NCI-H345 treated with DMSO at 0.1 percent for 48 hours (cell line): ENCODE measurements around the gene CGNL1.

Experiments used
- DNase-seq: peaks from one replicate; lab custom pipeline; 2025; ENCODE audit not compliant: unreplicated experiment; lab: John Stamatoyannopoulos, UW

The CGNL1 gene

DNA sequence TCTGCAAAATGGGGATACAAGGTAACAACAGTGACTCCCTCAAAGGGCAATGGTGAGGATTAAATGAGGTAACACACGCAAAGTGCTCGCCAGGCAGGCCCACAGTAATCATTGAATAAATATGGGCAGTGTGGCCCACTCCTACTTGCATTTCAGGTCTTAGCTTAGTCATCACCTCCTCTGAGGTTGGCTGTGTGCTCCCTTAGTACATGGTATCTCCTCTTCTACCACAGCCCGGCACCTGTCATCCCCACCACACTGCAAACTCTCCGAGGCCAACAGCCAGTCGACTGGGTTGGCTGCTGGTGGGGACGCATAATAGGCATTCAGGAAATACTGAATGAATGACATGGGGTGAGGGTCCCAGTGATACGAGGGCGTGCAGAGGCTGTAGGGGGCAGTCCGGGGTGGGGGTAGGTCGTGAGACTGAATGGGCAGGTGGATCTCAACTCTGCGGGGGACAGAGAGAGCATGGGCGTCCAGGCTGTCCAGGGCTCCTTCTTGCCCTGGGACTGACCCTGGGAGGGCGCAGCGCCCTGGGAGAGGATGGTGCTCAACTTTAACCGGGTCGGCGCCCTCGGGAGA, 215.0 kb downstream of the CGNL1 start:
- DNase-seq = no peak

DNA sequence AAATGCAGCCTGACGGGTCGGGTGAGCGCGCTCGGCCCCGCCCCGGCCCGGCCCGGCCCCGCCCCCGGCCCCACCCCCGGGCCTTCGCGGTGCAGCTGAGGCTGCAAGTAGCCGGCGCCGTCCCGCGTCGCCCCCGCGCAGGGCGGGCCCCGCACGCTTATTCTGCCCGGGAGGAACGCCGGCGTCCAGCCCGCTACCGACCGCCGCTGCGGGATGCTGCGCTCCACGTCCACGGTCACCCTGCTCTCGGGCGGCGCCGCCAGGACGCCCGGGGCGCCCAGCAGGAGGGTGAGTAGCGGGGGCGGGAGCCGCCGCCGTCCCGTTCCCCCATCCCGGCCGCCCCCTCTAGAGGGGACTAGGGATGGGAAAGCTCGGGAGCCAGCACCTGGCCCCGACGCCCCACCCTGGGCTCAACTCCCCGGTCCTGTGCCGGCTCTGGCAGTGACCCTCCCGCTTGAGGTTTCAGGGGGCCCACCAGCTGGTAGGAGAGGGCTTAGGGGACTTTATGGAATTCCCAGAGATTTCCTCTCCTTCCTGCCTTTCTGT, 215.6 kb downstream of the CGNL1 start, which contains the start of gene MYZAP:
Gene MYZAP, plus strand, starts transcription at position 83 of the 546 bp plus-strand sequence. Its CDS starts 131 bp downstream, at position 214.
- DNase-seq = no peak

DNA sequence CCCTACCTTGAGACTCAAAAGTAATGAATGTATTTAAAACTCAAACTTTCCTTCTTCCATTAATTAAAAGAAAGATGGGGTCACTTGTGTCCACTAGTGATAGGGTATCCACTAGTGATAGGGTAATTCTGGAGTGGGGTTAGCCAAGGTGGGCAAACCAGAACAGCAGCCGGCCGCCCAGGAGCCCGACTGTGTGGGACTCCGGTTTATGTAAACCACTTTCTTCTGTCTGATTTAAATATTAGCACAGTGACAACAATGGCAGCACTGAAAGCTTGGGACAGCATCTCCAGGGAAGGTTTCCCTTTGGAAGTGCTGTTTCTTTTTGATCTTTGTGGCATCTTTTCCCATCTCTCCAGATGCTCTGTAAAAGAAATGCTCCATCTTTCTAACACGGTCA, 216.1 kb downstream of the CGNL1 start:
- no peak for DNase-seq

DNA sequence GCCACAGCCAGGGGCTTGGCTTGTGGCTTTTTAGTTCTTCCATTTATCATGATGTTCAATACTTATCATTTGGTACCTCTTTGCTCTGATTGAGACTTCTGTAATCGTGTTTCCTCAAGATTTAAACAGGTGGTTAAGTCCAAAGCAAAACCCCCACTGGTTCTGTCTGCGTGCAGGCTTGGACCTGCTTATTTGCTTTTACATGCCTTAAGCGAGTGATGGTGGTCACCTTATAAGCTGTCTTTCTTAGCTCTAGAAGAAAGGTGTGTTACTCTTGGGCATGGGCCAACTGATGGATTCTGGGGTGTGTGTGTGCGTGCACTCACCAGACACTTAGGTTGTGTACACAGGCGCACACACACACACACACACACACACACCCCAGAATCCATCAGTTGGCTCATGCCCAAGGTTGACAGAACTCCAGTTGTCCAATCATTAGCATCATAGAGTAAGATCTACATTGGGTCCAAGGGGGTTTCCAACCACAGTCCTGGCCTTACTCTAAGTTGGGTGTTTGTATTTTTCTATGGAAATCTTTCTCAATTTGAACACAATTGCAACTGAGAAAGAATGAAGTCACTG, 216.6 kb downstream of the CGNL1 start:
- DNase-seq = no peak

DNA sequence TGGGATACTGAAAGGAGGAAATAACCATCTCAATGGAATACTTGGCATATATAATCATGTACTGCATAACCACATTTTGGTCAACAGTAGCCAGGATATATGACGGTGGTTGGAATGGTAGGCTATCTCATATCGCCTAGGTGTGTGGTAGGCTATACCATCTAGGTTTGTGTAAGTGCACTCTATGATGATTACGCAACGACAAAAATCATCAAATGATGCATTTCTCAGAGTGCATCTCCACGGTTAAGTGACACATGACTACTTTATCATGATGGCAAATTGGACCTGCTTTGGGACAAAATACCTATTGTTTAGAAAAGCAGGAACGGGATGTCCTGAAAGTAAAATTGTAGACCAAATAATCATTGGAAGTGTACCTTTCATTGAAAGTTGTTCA, 218.2 kb downstream of the CGNL1 start:
- no peak for DNase-seq

DNA sequence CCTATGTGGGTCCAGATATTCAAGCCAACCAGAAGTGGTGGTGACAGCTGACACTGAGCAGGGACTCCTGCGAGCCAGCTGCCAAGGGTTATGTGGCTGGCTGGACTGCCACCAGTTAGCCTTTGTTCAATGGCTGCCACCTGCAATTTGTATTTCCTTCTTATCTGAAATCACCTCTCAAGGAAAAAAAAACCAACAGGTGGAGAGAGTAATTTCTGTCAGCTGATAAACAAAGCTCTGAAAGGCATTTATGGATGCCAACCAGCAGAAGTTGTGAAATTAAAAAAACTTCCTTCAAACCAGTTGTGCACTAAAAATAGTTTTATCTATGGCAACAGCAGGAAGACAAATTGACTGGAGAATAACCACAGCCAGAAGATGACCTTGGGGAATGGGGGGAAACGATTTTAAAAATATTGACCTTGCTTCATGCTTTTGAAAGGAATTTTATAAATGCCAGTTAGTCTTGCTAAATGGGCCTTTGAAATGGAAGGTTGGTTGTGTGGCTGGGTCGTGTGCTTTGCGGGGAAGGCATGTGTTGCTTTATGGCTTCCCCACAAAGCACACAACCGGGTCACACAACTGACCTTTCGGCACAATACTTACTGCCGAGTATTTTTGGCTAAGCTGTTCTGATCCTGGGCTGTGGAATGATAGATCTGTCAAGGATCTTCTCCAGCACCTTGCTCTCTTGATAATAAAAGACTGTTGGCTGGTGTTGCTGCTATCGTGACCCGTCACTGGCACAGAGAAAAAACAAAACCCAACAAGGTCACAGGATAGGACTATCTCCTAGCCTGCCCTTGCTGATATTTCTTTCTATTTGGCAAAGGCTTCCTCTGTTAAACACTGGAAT, 218.9 kb downstream of the CGNL1 start:
- no peak for DNase-seq

DNA sequence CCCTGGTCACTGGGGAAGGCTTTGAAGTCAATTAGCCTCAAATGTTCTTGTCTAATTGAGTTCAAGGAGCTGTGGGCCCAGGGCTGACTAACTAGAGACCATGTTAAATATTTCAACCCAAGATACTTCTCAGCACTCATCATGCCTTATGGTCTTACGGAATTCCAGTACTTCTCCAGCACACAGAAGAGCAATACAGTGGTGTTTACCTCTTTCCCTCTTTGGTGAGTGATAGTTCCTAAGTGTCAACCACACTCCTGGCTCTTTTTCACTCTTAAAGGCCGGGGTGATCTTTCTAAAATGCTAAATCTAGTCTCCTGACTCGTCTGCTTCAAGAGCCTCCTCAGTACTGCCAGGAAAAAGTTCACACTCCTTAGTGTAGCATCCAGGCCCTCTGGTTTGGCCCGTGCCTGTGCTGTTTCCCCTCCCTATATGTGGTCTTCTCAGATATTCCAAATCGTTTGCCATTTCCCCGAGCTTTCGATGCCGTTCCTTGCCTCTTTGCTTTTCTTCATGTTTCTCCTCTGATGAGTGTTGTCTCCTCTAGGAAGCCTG, 220.1 kb downstream of the CGNL1 start:
- no peak for DNase-seq

DNA sequence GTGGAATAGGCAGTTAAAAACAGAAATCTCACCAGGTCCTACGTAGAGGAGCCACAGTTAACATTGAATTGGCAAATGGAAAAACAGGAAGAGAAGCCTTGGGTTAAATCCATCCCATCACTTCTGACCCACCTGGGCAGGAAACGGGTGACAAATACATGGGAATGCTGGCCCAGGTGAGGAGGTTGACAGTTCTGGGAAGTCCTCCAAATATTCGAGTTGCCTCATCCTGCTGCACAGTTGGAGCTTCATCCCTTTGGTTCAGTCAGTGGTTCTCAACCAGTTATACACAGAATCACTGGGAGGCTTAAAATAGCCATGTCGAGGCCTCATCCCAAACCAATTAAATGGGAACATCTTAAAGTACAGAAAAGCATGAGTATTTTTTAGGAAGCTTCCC, 220.7 kb downstream of the CGNL1 start:
- DNase-seq = no peak

DNA sequence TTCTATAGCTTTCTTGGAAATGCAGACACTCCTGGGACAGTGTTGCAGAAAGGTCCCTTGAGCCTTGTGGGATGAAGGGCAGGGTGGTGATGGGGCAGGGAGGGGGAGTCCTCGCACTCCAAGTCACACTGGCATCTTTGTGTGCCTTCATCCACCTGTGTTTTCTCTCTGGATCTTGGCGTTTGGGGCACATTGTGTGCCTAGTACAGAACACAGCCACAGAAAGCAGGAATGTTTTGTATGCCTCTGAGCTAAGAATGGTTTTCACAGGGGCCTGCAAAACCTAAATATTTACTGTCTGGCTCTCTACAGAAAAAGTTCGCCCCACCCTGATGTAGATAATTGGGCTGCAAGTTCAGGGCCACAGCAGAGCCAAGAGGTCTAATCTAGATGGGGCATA, 221.1 kb downstream of the CGNL1 start:
- DNase-seq = no peak

DNA sequence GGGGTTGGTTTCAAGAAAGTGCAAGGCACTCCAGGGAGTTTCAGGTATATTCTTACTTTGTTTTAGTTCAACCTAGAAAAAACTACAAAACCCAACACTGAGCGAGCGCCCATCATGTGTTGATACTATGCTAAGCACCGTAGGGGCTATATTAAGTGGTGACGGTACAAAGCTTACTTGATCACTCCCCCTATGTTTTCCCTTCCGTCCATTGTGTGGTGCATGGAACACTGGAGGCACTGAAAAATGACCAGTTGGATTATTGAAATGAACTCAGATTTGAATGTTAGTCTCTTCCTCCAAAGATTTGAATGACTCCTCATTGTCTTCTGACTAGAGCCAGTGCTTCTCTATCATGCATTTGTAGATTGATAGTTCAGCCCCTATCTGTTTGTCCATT, 222.0 kb downstream of the CGNL1 start:
- no peak for DNase-seq

DNA sequence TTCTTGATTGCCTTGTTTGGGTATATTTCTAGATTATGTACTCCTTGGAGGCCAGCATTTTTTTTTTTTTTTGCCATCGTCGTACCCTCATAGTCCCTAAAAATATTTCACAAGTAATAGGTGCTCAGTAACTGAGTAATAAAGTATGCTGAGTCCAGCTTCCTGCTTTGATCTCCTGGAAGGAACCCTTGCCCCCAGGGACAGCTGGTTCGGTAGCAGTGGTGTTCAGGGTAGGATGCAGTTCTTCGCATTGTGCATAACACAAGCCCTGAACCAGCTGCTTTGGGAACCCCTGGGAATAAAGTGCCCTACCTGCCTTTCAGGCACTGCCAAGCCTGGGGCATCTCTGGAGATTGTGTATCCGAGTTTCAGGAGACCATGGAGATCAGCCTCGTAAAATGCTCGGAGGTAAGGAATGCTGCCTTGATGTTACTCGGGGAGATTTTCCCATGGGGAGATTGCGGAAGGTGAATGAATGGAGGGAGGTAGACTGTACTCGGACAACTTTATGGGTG, 223.0 kb downstream of the CGNL1 start:
- no peak for DNase-seq

DNA sequence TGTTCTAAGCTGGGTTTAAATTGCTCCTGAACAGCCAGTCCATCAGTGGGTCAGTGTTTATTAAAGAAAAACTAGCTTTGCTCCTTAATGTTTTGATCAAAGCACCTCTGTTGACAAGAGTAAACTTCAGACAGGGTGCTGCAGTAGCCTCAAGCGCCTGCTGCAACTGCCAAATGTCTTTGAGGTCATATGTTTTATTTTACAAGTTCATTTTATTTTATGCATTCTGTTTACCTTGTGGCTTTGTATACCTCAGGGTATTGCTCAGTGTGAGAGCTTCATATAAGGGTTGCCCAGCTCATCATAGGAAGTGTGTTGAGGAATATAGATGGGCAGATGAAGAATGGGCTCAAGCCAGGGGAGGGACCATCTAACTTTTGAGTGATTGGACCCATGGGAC, 223.9 kb downstream of the CGNL1 start:
- DNase-seq = no peak
